GM19395 (cell line): ENCODE data around the gene CCDC102A.

Experiments
- ATAC-seq: cut with Tn5 transposase; IDR thresholded peaks from one replicate; pipeline ENCODE4 v1.9.1; 2021; ENCODE audit warnings: mild to moderate bottlenecking, moderate library complexity; ENCODE audit not compliant: unreplicated experiment

Gene CCDC102A

DNA sequence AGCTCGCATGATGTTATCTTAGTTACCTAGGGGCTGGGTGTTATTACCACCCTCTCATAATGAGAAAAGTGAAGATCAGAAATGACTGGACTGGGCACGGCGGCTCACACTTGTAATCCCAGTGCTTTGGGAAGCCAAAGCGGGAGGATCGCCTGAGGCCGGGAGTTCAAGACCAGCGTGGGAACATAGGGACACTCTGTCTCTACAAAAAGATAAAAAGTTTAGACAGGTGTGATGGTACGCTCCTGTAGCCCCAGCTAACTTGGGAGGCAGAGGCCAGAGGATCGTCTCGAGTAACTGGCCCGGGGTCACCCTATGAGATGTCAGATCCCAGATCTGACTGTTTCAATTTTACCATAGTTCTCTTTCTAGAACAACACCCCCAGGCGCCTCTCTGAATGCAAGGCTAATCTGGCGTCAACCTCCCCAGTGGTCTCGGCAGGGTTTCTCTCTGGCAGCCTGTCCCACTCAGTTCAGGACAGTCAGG lies 1.9 kb upstream of the CCDC102A start:
- no peak for ATAC-seq

- ATAC-seq, result no peak
Measured at GRCh38 chr16:57537581-57538234, 1.3 kb upstream of the CCDC102A start.

GRCh38 chr16:57537194-57537505 lies 779 bp upstream of the CCDC102A start:
- no peak for ATAC-seq

DNA sequence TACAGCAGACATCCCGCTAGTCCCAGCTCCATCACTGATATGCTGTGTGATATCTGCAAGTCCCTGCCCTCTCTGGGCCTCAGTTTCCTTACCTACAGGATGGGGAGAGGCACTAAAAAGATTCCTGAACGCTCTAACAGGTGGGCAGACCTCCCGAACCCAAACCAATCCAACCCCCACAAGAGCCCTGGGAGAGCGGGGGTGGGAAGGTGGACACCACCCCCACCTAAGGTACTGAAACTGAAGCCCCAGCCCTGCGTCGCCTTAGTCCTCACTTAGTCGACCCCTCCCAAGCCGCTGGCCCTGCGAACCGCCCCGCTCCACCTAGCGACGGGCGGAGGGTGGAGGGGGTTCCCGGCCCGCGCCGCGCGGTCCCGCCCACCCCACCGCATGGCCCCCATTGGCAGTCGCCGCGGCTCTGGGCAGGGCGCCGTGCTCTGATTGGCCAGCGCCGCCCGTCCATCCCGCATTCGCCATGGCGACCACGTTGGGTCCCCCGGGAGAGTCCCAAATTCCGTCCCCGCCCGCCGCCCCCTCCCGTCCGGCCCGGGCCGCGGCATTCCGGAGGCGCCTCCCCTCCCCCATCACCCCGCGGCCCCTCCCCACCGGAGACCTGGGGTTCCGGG lies 578 bp downstream of the CCDC102A start:
- peak; percentile 51 for ATAC-seq

GRCh38 chr16:57534881-57535658 lies 1.3 kb downstream of the CCDC102A start:
- ATAC-seq, result no peak

- no peak for ATAC-seq
Measured at GRCh38 chr16:57534337-57534880, 2.0 kb downstream of the CCDC102A start.

DNA sequence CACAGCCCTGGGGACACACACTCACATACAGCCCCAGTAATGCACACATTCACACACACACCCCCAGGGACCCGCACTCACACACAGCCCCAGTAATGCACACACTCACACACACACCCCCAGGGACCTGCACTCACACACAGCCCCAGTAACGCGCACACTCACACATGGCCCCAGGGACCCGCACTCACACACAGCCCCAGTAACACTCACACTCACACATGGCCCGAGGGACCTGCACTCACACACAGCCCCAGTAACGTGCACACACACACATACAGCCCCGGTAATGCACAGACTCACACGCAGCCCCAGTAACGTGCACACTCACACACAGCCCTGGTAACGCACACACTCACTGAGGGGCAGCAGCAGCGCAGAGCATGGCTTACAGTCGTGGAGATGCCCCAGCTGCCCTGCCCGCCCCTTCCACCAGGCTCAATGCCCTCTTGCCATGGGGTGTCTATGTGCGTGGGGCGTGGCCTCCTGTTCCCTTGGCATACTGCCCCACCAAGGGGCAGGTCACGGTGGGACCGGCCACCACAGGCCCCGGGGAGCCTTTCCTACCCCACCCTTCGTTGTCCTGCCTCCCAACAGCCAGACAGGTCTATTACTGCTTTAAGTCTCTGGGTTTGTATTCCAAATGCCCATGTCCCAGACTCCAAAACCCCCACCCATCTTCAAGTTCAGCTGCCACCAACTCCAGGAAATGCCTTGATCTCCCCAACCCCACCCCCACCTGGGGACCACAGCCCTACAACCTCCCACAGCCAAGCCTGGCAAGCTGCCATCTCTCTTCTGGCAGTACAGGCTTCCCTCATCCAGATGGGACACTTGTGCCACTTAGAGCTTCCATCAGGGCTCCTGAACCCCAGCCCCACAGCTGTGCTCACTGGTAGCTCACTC lies 2.7 kb downstream of the CCDC102A start:
- no peak for ATAC-seq

GRCh38 chr16:57532266-57532625 lies 4.1 kb downstream of the CCDC102A start:
- ATAC-seq, result no peak

GRCh38 chr16:57531635-57532265 lies 4.6 kb downstream of the CCDC102A start:
- no peak for ATAC-seq

- no peak for ATAC-seq
Measured at GRCh38 chr16:57531253-57531575, 5.2 kb downstream of the CCDC102A start.

GRCh38 chr16:57530522-57531252 lies 5.7 kb downstream of the CCDC102A start:
- no peak for ATAC-seq

- ATAC-seq, result peak; percentile 80
Measured at GRCh38 chr16:57530104-57530521, 6.3 kb downstream of the CCDC102A start.

DNA sequence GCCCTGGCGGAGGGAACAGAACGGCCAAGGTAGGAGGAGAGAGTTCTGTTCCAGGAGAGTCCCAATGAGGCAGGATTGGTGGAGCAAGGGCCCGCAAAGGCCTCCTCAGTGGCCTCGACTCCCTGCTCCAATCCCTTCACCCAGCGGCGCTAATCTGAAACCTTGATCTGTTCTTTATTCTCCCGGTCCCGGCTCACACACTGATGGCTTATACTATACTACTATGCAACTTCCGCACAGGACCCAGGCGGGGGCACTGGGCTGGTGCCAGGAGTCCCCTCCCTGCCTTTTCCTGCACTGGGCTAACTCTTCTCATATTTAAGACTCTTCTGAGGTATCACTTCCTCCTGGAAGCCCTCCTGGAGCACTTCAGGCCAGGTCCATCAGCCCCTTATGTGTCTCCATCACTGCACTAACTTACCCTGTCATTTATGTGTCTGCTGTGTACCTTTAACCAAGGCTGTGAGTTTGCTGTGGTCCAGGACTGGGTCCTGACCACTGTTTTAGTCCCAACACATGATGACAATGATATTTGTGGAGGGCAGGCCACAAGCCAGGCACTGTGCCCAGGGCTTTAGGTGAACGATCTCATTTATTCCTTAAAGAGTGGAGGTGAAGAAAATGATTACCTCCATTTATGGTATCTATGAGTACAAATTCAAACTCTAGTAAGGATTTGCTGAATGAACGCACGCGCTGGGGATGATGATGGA lies 6.8 kb downstream of the CCDC102A start:
- peak; percentile 24 for ATAC-seq

- ATAC-seq, result no peak
Measured at GRCh38 chr16:57528499-57529390, 7.6 kb downstream of the CCDC102A start.

- ATAC-seq, result no peak
Measured at GRCh38 chr16:57527610-57528360, 8.6 kb downstream of the CCDC102A start.

GRCh38 chr16:57527027-57527426 lies 9.3 kb downstream of the CCDC102A start:
- ATAC-seq, result no peak

GRCh38 chr16:57526498-57526897 lies 9.9 kb downstream of the CCDC102A start:
- ATAC-seq, result no peak
